Measurements from ENCODE around the gene FHIT.

DNA sequence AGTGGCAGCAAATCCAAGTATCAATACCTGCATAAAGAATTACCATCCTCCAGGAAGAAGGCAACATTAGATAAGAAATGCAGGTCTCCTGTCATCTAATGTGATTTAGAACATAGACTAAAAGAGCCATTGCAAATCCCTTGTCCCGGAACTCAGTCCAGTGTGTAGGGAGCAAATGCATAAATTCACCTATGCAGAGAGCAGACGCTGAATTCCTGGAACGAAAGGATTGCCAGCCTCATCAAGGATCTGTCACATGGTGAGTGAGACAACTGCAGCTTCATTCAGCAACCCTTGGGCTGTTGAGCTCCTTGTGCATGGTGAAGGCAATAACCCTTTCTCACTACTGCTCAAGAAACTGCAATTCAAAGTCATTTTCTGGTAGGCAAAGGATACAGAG lies 1504.7 kb downstream of the FHIT start:
- TF ChIP-seq, protein P1, sequence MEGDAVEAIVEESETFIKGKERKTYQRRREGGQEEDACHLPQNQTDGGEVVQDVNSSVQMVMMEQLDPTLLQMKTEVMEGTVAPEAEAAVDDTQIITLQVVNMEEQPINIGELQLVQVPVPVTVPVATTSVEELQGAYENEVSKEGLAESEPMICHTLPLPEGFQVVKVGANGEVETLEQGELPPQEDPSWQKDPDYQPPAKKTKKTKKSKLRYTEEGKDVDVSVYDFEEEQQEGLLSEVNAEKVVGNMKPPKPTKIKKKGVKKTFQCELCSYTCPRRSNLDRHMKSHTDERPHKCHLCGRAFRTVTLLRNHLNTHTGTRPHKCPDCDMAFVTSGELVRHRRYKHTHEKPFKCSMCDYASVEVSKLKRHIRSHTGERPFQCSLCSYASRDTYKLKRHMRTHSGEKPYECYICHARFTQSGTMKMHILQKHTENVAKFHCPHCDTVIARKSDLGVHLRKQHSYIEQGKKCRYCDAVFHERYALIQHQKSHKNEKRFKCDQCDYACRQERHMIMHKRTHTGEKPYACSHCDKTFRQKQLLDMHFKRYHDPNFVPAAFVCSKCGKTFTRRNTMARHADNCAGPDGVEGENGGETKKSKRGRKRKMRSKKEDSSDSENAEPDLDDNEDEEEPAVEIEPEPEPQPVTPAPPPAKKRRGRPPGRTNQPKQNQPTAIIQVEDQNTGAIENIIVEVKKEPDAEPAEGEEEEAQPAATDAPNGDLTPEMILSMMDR (IDR thresholded peaks at IDR 0.05) = no peak
- no peak for TF ChIP-seq POLR2A (IDR thresholded peaks at IDR 0.05)
